Measurements from ENCODE around the gene FRRS1. TPM values are rescaled to one million over a fixed set of nuclear protein-coding genes. Genes with fewer than 3 reads are reported as not detected.

FRRS1 gene
- total and polyA plus RNA-seq, 10 of the 15 experiments (the other 5 are each of a cell fraction or from before 2014, with no cell fraction given): 0.13 to 18.9 (median 8.0) TPM

DNA sequence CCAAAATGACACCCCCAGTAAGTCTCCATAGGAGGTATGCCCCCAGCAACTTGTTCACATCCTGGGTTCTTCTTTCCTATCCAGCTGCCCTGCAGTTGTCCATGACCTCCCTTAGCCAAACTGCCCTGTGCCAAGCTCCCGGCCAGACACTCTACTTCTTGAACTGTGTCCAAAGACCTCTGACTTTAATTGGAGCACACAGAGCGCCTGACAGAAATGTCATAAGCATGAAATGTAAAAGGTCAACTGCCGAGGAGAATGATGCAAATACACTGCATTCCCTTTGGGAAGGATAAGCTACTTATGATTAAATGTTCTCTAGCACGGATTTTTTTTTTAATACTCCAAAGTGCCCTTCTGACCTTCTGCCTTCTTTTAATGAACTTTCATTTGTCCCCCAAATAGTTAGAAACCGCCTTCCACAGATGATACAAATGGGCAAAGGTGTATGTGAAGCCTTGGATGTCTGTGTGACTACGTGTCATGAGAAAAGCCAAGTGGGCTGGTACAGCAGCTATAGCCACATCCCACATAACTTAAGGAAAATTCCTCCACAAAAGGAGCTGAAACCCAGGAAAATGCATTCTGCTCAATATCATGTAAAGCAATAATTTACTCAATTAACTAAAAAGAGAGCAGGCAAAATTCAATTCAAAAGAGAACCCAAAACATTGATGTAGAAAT is 93.8 kb downstream of the FRRS1 start:
- Histone ChIP-seq H3K27ac (ENCODE audit: control insufficient read depth, insufficient read depth) (no peak overlapping the region), H3K4me2 (ENCODE audit: control insufficient read depth, insufficient read depth) (no peak overlapping the region), H3K4me3 (no peak overlapping the region), H4K20me1 (ENCODE audit: control insufficient read depth, insufficient read depth) (no peaks in the 10 kb centered on the region), H3K4me1 (ENCODE audit: control insufficient read depth, insufficient read depth, low read length) (no peaks in the 10 kb centered on the region), H3K9me3 (replicated peaks; ENCODE audit: control insufficient read depth, insufficient read depth, low read length) (no peaks in the 10 kb centered on the region), H3K27me3 (replicated peaks in 1 of 2; ENCODE audit: control insufficient read depth in 2 of 2, insufficient read depth in 2 of 2, low read length in 1 of 2) (no peaks in the 10 kb centered on the region), H3K79me2 (ENCODE audit: control insufficient read depth, insufficient read depth, low read length) (no peaks in the 10 kb centered on the region), H2AFZ (ENCODE audit: control insufficient read depth, low read depth, low read length) (no peak overlapping the region), H3K9ac (ENCODE audit: control insufficient read depth, insufficient read depth, low read length) (no peak overlapping the region), H3K36me3 (ENCODE audit: control insufficient read depth in 2 of 2, insufficient read depth in 2 of 2, low read length in 1 of 2) (no peaks in the 10 kb centered on the region)
- no peak for TF ChIP-seq FOXM1 (IDR thresholded peaks at IDR 0.05; ENCODE audit: low read depth, low read length)
- TF ChIP-seq, protein P1, sequence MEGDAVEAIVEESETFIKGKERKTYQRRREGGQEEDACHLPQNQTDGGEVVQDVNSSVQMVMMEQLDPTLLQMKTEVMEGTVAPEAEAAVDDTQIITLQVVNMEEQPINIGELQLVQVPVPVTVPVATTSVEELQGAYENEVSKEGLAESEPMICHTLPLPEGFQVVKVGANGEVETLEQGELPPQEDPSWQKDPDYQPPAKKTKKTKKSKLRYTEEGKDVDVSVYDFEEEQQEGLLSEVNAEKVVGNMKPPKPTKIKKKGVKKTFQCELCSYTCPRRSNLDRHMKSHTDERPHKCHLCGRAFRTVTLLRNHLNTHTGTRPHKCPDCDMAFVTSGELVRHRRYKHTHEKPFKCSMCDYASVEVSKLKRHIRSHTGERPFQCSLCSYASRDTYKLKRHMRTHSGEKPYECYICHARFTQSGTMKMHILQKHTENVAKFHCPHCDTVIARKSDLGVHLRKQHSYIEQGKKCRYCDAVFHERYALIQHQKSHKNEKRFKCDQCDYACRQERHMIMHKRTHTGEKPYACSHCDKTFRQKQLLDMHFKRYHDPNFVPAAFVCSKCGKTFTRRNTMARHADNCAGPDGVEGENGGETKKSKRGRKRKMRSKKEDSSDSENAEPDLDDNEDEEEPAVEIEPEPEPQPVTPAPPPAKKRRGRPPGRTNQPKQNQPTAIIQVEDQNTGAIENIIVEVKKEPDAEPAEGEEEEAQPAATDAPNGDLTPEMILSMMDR (IDR thresholded peaks at IDR 0.05 in 2 of 3, conservative IDR thresholded peaks at IDR 0.05 in 1 of 3; ENCODE audit: control insufficient read depth in 2 of 3, extremely low read depth in 1 of 3, insufficient read depth in 1 of 3, low read depth in 3 of 3, low read length in 3 of 3): no peak
- no peak for TF ChIP-seq POLR2AphosphoS2 (IDR thresholded peaks at IDR 0.05; ENCODE audit: low read depth, low read length)
- RAD21 ChIA-PET (ENCODE audit: unreplicated experiment): interaction anchor here (1.1 kb wide), 1 partner anchor 9 kb away, joined by 3 read pairs; no protein-coding TSS in a partner anchor
- SMC1A ChIA-PET (ENCODE audit: uncharacterized antibody, unreplicated experiment): interaction anchor here (0.7 to 1.7 kb wide), 4 partner anchors 10 to 38 kb away, joined by 3 to 7 read pairs (median 4); no protein-coding TSS in a partner anchor
- DNase-seq (ENCODE audit: low read depth, low spot score) (no peak), FAIRE-seq (no peak), ATAC-seq (no peak)
- intact Hi-C loops (cut with micrococcal nuclease; ENCODE audit: unreplicated experiment) (no loop called here), in situ Hi-C loops (cut with MboI) (no loop called here)
- no TSS peak for BruUV-seq (replicated peaks)
- CTCF ChIA-PET: interaction anchor here (1.1 to 2.3 kb wide), 2 partner anchors 10 to 13 kb away, joined by 5 to 10 read pairs; no protein-coding TSS in a partner anchor
- POLR2A ChIA-PET: no interaction called here
- 40% methylated on average over 6 of the region's 6 CpGs for WGBS (ENCODE audit: insufficient coverage, insufficient replicate concordance, low lambda C conversion rate, missing lambda C conversion rate)

DNA sequence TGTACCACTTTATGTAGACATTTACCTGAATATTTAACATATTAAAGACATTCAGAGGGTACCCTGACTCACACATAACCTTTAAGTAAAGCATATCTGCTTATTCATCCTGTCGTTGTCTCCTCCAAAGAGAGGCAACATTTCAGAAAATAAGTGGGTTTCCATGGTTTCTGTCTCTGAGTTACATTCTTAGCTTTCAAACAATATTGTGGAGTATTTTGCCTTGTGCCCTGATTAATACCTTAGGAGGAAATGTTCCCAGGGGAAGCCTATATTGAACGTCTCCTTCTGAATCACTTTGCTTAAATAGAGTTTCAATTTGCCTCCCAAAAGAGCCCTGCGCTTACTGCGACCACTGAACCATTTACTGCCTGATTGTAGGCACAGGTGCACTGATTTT is 94.4 kb downstream of the FRRS1 start:
- POLR2A ChIA-PET: no interaction called here
- intact Hi-C loops (cut with micrococcal nuclease; ENCODE audit: unreplicated experiment): no loop called here
- ATAC-seq (no peak), FAIRE-seq (no peak), DNase-seq (ENCODE audit: low read depth, low spot score) (no peak)
- SMC1A ChIA-PET (ENCODE audit: uncharacterized antibody, unreplicated experiment): interaction anchor here (0.7 kb wide), 1 partner anchor 38 kb away, joined by 4 read pairs; no protein-coding TSS in a partner anchor
- CTCF ChIA-PET: no interaction called here
- Histone ChIP-seq H3K27ac (ENCODE audit: control insufficient read depth, insufficient read depth) (no peak overlapping the region), H3K36me3 (ENCODE audit: control insufficient read depth in 2 of 2, insufficient read depth in 2 of 2, low read length in 1 of 2) (no peaks in the 10 kb centered on the region), H3K4me1 (ENCODE audit: control insufficient read depth, insufficient read depth, low read length) (no peaks in the 10 kb centered on the region), H2AFZ (ENCODE audit: control insufficient read depth, low read depth, low read length) (no peak overlapping the region), H3K9ac (ENCODE audit: control insufficient read depth, insufficient read depth, low read length) (no peak overlapping the region), H3K79me2 (ENCODE audit: control insufficient read depth, insufficient read depth, low read length) (no peaks in the 10 kb centered on the region), H3K4me3 (no peak overlapping the region), H4K20me1 (ENCODE audit: control insufficient read depth, insufficient read depth) (no peaks in the 10 kb centered on the region), H3K27me3 (replicated peaks in 1 of 2; ENCODE audit: control insufficient read depth in 2 of 2, insufficient read depth in 2 of 2, low read length in 1 of 2) (no peaks in the 10 kb centered on the region), H3K9me3 (replicated peaks; ENCODE audit: control insufficient read depth, insufficient read depth, low read length) (no peaks in the 10 kb centered on the region), H3K4me2 (ENCODE audit: control insufficient read depth, insufficient read depth) (no peak overlapping the region)
- WGBS (ENCODE audit: insufficient coverage, insufficient replicate concordance, low lambda C conversion rate, missing lambda C conversion rate): 0% methylated on average over 4 of the region's 4 CpGs
- RAD21 ChIA-PET (ENCODE audit: unreplicated experiment): no interaction called here
- BruUV-seq (replicated peaks): no TSS peak
- in situ Hi-C loops (cut with MboI): no loop called here
- TF ChIP-seq, protein P2, sequence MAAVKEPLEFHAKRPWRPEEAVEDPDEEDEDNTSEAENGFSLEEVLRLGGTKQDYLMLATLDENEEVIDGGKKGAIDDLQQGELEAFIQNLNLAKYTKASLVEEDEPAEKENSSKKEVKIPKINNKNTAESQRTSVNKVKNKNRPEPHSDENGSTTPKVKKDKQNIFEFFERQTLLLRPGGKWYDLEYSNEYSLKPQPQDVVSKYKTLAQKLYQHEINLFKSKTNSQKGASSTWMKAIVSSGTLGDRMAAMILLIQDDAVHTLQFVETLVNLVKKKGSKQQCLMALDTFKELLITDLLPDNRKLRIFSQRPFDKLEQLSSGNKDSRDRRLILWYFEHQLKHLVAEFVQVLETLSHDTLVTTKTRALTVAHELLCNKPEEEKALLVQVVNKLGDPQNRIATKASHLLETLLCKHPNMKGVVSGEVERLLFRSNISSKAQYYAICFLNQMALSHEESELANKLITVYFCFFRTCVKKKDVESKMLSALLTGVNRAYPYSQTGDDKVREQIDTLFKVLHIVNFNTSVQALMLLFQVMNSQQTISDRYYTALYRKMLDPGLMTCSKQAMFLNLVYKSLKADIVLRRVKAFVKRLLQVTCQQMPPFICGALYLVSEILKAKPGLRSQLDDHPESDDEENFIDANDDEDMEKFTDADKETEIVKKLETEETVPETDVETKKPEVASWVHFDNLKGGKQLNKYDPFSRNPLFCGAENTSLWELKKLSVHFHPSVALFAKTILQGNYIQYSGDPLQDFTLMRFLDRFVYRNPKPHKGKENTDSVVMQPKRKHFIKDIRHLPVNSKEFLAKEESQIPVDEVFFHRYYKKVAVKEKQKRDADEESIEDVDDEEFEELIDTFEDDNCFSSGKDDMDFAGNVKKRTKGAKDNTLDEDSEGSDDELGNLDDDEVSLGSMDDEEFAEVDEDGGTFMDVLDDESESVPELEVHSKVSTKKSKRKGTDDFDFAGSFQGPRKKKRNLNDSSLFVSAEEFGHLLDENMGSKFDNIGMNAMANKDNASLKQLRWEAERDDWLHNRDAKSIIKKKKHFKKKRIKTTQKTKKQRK (IDR thresholded peaks at IDR 0.05; ENCODE audit: low read depth, low read length): no peak
- TF ChIP-seq, protein P3, sequence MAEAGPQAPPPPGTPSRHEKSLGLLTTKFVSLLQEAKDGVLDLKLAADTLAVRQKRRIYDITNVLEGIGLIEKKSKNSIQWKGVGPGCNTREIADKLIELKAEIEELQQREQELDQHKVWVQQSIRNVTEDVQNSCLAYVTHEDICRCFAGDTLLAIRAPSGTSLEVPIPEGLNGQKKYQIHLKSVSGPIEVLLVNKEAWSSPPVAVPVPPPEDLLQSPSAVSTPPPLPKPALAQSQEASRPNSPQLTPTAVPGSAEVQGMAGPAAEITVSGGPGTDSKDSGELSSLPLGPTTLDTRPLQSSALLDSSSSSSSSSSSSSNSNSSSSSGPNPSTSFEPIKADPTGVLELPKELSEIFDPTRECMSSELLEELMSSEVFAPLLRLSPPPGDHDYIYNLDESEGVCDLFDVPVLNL (IDR thresholded peaks at IDR 0.05; ENCODE audit: low read depth, low read length): no peak
- TF ChIP-seq, protein P4, sequence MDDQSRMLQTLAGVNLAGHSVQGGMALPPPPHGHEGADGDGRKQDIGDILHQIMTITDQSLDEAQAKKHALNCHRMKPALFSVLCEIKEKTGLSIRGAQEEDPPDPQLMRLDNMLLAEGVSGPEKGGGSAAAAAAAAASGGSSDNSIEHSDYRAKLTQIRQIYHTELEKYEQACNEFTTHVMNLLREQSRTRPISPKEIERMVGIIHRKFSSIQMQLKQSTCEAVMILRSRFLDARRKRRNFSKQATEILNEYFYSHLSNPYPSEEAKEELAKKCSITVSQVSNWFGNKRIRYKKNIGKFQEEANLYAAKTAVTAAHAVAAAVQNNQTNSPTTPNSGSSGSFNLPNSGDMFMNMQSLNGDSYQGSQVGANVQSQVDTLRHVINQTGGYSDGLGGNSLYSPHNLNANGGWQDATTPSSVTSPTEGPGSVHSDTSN (IDR thresholded peaks at IDR 0.05; ENCODE audit: insufficient replicate concordance, low read depth, low read length): no peak
- no peak for TF ChIP-seq YBX1 (IDR thresholded peaks at IDR 0.05)
- no peak for TF ChIP-seq RAD51 (IDR thresholded peaks at IDR 0.05)
